Spleen (tissue), 11 donors: ENCODE data around the gene ALDOB. TPM values are rescaled to one million over a fixed set of nuclear protein-coding genes. Genes with fewer than 3 reads are reported as not detected.
A peak's percentile ranks its signal among the peaks of the same experiment; 100 is the strongest.

ENCODE experiments used
- DNase-seq: peaks from one replicate; pipeline ENCODE4 v3.0.0-alpha.2; 2020
- H3K27ac ChIP-seq, 8 donors: fragments of 200-600 bp; sonication (generic) in 7 of 8; 1 replicate in 4 of 8; 2 replicates in 4 of 8; pipeline versions ENCODE4 v1.5.0 to v1.8.0; 2016 to 2021; ENCODE audit warnings: inconsistent platforms in 4 of 8, mild to moderate bottlenecking in 4 of 8, moderate library complexity in 1 of 8
- H3K27me3 ChIP-seq, 7 donors: fragments of 200-600 bp; sonication (generic) in 6 of 7; replicated peaks in 1 of 7; 1 replicate in 4 of 7; 2 replicates in 3 of 7; pipeline versions ENCODE4 v1.5.0 to v1.8.0; 2016 to 2021; ENCODE audit warnings: inconsistent platforms in 3 of 7, mild to moderate bottlenecking in 1 of 7
- H3K36me3 ChIP-seq, 6 donors: fragments of 200-600 bp; sonication (generic) in 5 of 6; 1 replicate in 4 of 6; 2 replicates in 2 of 6; pipeline versions ENCODE4 v1.5.0 to v1.8.0; 2016 to 2021; ENCODE audit warnings: inconsistent platforms in 2 of 6
- H3K4me1 ChIP-seq, 6 donors: fragments of 200-600 bp; sonication (generic) in 5 of 6; 1 replicate in 3 of 6; 2 replicates in 3 of 6; pipeline versions ENCODE4 v1.5.0 to v1.8.0; 2016 to 2021; ENCODE audit warnings: inconsistent platforms in 3 of 6
- H3K4me3 ChIP-seq, 8 donors: fragments of 200-600 bp; sonication (generic) in 7 of 8; 1 replicate in 4 of 8; 2 replicates in 4 of 8; pipeline versions ENCODE4 v1.5.0 to v1.8.0; 2016 to 2021; ENCODE audit warnings: inconsistent platforms in 4 of 8, mild to moderate bottlenecking in 4 of 8, moderate library complexity in 2 of 8
- H3K9me3 ChIP-seq, 8 donors: fragments of 200-600 bp; sonication (generic) in 7 of 8; 1 replicate in 4 of 8; 2 replicates in 4 of 8; pipeline versions ENCODE4 v1.5.0 to v1.8.0; 2016 to 2021; ENCODE audit warnings: inconsistent platforms in 4 of 8
- POLR2A ChIP-seq, 3 donors: fragments of 450-650 bp; IDR thresholded peaks; one replicate each; pipeline ENCODE4 v1.5.1; 2017; ENCODE audit warnings: antibody characterized with exemption in 3 of 3, mild to moderate bottlenecking in 1 of 3
- POLR2AphosphoS5 ChIP-seq, 3 donors: sonication (generic); formaldehyde crosslinking; IDR thresholded peaks; one replicate each; pipeline ENCODE4 v1.5.1; 2017; ENCODE audit warnings: antibody characterized with exemption in 3 of 3
- WGBS, 5 donors: extraction: QIAGEN DNeasy Blood & Tissue Kit in 3 of 5; methylation state at CpG; one replicate each; pipeline versions ENCODE4 v1.1.5 to v1.1.7; 2013 to 2018; 5-methylcytosine and 5-hydroxymethylcytosine counted together
- intact Hi-C: fragments of 100-400 bp; cut with DNase I; formaldehyde crosslinking; loops from one replicate; pipeline ENCODE4 v1.15.0; 2023; ENCODE audit warnings: low total_unique reads
- polyA plus RNA-seq, 3 donors: library from polyadenylated mRNA; stranded (reverse); fragments of 200-250 nt; gene quantifications; one replicate each; pipeline ENCODE4 v1.2.1, GENCODE V29; 2013
- total RNA-seq, 7 donors: library from RNA; depleted of rRNA in 3 of 7; stranded (reverse); fragments of >200 nt in 3 of 7; fragmentation: NEBNext Ultra II Directional in 4 of 7; extraction: Animal tissue kit (Norgen Biotek cat#: 25700) in 4 of 7; gene quantifications; one replicate each; pipeline versions ENCODE4 v1.1.0 to v1.2.1, GENCODE V29; 2016 to 2021
- TF ChIP-seq, protein P1 (sequence below), 11 experiments: fragments of 200-600 bp in 7 of 11; fragments of 450-650 bp in 4 of 11; sonication (generic) in 4 of 11; IDR thresholded peaks in 8 of 11; conservative IDR thresholded peaks in 3 of 11; 1 replicate in 7 of 11; 2 replicates in 4 of 11; pipeline versions ENCODE4 v1.4.0 to v1.8.0; 2016 to 2021; ENCODE audit warnings: antibody characterized with exemption in 11 of 11, inconsistent platforms in 4 of 11, mild to moderate bottlenecking in 1 of 11
- donor health status: healthy with polysubstance abuse.
- donor health status: DM: no; HTN: no; CAD: no; lungs with moderate emphysema.
- donor health status: DM: no; HTN: no; CAD: no.
- donor health status: Bipolar disorder and iron deficiency.
- donor health status: healthy.
- donor health status: DM: no; HTN: no; CAD: no.
- donor health status: DM: yes; HTN: yes; CAD: no.

ALDOB gene
- total and polyA plus RNA-seq, 10 donors, result 0.15 to 0.83 (median 0.40) TPM; not detected in 6

DNA sequence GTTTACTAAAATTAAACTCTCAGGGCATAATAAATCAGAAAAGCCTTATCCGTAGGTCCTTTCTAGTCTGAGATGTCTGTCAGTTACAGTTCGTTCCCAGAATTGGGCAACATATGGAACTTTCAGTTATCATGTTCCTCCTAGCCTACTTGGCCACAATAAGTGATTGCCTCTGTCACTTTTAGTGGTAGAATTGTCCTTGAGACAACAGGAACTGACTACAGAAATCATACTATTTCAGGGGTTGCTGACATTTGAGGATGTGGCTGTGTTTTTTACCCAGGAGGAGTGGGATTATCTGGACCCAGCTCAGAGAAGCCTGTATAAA is 36.0 kb downstream of the ALDOB start:
- no peak for DNase-seq
- intact Hi-C loops, result loop anchor here (5.0 kb wide), 1 partner anchor 133 kb away; the partner anchor contains the start of gene RNF20
- WGBS, 5 donors, result 2 to 14% (median 9%) methylated on average over 2 of the region's 2 CpGs
- no peaks in the 10 kb centered on the region for H3K27me3 ChIP-seq
- H3K27ac ChIP-seq, result peak overlapping the region; percentile 74 to 95 (median 88)
- no peak for TF ChIP-seq POLR2A (IDR thresholded peaks at IDR 0.05)
- TF ChIP-seq POLR2AphosphoS5 (IDR thresholded peaks at IDR 0.05), result no peak
- peaks cover 21 to 65% (median 53%) of the 10 kb centered on the region in 6 donors for H3K4me1 ChIP-seq
- peaks cover 15 to 66% (median 44%) of the 10 kb centered on the region in 6 donors for H3K36me3 ChIP-seq
- H3K4me3 ChIP-seq, result peak overlapping the region; percentile 51 to 82 (median 63)
- peaks cover 8 to 31% (median 17%) of the 10 kb centered on the region in 8 donors for H3K9me3 ChIP-seq

DNA sequence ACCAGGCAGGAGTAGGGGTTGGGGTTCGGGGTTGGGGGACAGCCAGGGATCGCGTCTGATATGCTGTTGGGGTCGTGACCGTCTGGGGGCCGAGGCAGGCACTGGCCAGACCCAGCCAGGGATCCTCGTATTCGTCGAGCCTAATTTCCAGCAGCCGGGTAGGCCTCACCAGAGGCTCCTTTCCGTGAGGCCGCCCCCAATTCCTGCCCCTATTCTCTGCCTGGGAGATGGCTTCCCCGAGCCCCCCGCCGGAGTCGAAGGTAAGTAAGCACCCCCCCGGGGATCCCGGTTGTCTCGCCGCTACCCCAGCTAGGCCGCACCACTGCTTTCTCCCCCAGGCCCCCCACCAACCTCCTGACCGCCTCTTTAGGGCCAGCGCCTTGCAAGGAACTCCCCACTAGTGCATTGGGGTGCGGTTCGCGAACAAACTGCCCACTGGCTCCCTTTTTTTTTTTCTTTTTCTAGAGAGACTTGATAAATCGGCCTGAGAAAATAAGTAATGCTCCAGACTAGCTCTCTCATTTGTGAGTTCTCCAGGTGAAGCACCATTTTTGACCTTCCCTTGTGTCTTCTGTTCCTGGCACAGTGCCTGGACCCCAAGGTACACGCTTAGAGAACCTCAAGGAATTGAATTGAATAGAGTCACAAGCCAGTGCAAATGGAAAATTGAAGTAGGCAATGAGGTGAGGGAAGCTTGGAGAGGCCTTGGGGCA is 36.5 kb downstream of the ALDOB start:
- WGBS, 5 donors, result 1 to 2% (median 2%) methylated on average over 18 to 28 of the region's 28 CpGs
- DNase-seq, result no peak

DNA sequence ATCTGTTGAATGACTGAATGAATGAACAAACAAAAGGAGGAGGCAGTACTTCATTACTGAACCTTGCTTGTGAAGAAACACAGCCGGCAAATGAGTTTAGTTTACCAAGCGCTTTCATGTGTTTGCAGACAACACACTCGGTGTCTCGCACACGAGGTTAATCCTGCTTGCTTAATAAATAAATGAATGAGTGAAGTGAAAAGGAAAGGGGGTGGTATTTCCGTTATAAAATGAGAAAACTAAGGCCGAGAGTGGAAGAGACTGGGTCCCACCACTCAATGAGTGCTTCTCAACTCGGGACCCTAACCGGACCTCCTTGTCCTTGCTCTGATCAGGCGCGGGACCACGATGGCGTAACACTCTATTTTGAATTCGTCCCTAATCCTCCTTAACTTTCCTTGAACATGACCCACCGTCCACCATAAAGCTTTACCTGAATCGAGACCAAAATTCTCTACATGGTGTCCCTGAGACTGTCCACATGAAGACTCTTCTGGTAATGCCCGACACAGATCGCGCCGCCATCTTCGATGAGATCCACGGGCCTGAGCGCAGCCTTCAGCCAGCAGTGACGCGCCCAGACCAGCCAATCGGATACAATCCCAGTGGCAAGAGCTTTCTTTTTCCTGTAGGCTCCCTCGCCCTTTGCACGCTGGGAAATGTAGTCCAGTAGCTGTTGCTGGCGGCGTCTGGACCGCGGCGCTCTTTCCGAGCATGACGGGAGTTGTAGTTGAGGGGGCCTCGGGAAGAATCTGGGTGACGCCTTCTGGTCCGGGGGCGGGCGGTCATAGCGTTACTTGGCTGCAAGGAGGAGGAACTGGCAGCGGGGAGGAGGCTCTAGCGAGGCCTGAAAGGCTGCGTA is 37.3 kb downstream of the ALDOB start, which contains the start of the genes MRPL50 and ZNF189:
TSS of gene MRPL50 (minus strand) at position 551 of the 862 bp plus-strand sequence. CDS start at position 525, 26 bp downstream.
TSS of gene ZNF189 (plus strand) at position 784 of the 862 bp plus-strand sequence. CDS start 306 bp downstream, outside the sequence.
- Histone ChIP-seq H3K9me3 (peaks cover 2 to 28% (median 11%) of the 10 kb centered on the region in 8 donors), H3K36me3 (peaks cover 3 to 59% (median 31%) of the 10 kb centered on the region in 6 donors)

More for the DNA sequence above, 36.5 kb downstream of the ALDOB start:
- Histone ChIP-seq H3K36me3 (peaks cover 11 to 66% (median 39%) of the 10 kb centered on the region in 6 donors), H3K4me1 (peaks cover 21 to 70% (median 54%) of the 10 kb centered on the region in 6 donors), H3K27ac (peak overlapping the region; percentile 74 to 95 (median 88)), H3K4me3 (peak overlapping the region; percentile 51 to 82 (median 63)), H3K27me3 (no peaks in the 10 kb centered on the region), H3K9me3 (peaks cover 7 to 28% (median 13%) of the 10 kb centered on the region in 8 donors)
- intact Hi-C loops, result loop anchor here (5.0 kb wide), 1 partner anchor 133 kb away; the partner anchor contains the start of gene RNF20
- TF ChIP-seq, protein P1, sequence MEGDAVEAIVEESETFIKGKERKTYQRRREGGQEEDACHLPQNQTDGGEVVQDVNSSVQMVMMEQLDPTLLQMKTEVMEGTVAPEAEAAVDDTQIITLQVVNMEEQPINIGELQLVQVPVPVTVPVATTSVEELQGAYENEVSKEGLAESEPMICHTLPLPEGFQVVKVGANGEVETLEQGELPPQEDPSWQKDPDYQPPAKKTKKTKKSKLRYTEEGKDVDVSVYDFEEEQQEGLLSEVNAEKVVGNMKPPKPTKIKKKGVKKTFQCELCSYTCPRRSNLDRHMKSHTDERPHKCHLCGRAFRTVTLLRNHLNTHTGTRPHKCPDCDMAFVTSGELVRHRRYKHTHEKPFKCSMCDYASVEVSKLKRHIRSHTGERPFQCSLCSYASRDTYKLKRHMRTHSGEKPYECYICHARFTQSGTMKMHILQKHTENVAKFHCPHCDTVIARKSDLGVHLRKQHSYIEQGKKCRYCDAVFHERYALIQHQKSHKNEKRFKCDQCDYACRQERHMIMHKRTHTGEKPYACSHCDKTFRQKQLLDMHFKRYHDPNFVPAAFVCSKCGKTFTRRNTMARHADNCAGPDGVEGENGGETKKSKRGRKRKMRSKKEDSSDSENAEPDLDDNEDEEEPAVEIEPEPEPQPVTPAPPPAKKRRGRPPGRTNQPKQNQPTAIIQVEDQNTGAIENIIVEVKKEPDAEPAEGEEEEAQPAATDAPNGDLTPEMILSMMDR (IDR thresholded peaks at IDR 0.05 in 8 of 11, conservative IDR thresholded peaks at IDR 0.05 in 3 of 11), result no peak
- TF ChIP-seq POLR2AphosphoS5 (IDR thresholded peaks at IDR 0.05) (no peak), POLR2A (IDR thresholded peaks at IDR 0.05) (no peak)

More for the DNA sequence above, 37.3 kb downstream of the ALDOB start, which contains the start of the genes MRPL50 and ZNF189:
- peaks cover 21 to 71% (median 54%) of the 10 kb centered on the region in 6 donors for H3K4me1 ChIP-seq
- 0 to 1% (median 0%) methylated on average over 43 to 44 of the region's 44 CpGs for WGBS, 5 donors
- DNase-seq, result peak; percentile 100
- peak within 1 kb of the TSS; percentile 78 to 95 (median 88) for H3K27ac ChIP-seq
- intact Hi-C loops, result loop anchor here (5.0 kb wide), 1 partner anchor 134 kb away; the partner anchor contains the start of gene RNF20
- TF ChIP-seq POLR2AphosphoS5 (IDR thresholded peaks at IDR 0.05), result peak; percentile 92 to 95 (median 94)
- TF ChIP-seq, protein P1 (IDR thresholded peaks at IDR 0.05 in 8 of 11, conservative IDR thresholded peaks at IDR 0.05 in 3 of 11), result peak in 2 of 11 experiments; percentile 17 to 30
- peak in 2 of 3 donors; percentile 27 to 59 for TF ChIP-seq POLR2A (IDR thresholded peaks at IDR 0.05)
- peak within 1 kb of the TSS; percentile 51 to 82 (median 66) for H3K4me3 ChIP-seq
- no peaks in the 10 kb centered on the region for H3K27me3 ChIP-seq
